ENCODE measurements around the gene NOP53. TPM values are rescaled to one million over a fixed set of nuclear protein-coding genes. Genes with fewer than 3 reads are reported as not detected.

The NOP53 gene
- total and polyA plus RNA-seq, 7 donors, result 304 to 682 (median 560) TPM

DNA sequence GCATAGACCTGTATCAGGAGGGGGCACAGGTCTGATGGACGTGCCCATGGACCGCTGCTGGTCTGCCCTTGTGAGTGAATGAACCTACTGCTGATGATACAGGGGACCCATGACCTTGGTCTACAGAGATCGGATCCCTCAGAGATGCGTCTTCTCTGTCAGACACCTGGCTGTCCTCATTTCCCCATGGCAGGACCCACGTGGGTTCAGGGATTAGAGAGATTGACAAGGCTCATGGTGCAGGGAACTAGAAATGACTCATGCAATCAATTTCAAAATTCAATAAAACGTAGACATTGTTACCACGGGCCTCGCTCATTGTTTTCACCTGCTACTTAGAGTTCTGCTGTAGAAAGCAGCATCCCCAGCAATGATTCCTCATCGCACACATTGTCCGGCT, 60.0 kb downstream of the NOP53 start:
- WGBS, 2 donors, result 70 to 85% methylated on average over 10 of the region's 10 CpGs
- no peak for TF ChIP-seq EP300 (IDR thresholded peaks at IDR 0.05)
- TF ChIP-seq POLR2AphosphoS5 (IDR thresholded peaks at IDR 0.05), result no peak
- TF ChIP-seq, protein P1, sequence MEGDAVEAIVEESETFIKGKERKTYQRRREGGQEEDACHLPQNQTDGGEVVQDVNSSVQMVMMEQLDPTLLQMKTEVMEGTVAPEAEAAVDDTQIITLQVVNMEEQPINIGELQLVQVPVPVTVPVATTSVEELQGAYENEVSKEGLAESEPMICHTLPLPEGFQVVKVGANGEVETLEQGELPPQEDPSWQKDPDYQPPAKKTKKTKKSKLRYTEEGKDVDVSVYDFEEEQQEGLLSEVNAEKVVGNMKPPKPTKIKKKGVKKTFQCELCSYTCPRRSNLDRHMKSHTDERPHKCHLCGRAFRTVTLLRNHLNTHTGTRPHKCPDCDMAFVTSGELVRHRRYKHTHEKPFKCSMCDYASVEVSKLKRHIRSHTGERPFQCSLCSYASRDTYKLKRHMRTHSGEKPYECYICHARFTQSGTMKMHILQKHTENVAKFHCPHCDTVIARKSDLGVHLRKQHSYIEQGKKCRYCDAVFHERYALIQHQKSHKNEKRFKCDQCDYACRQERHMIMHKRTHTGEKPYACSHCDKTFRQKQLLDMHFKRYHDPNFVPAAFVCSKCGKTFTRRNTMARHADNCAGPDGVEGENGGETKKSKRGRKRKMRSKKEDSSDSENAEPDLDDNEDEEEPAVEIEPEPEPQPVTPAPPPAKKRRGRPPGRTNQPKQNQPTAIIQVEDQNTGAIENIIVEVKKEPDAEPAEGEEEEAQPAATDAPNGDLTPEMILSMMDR (IDR thresholded peaks at IDR 0.05), result no peak
- no peak for TF ChIP-seq POLR2A (IDR thresholded peaks at IDR 0.05)
- intact Hi-C loops (cut with DNase I), result no loop called here
- Histone ChIP-seq H3K36me3 (no peaks in the 10 kb centered on the region), H3K27ac (no peak overlapping the region), H3K27me3 (no peaks in the 10 kb centered on the region), H3K4me3 (no peak overlapping the region), H3K4me1 (no peaks in the 10 kb centered on the region), H3K9me3 (no peaks in the 10 kb centered on the region)
- DNase-seq, result no peak

DNA sequence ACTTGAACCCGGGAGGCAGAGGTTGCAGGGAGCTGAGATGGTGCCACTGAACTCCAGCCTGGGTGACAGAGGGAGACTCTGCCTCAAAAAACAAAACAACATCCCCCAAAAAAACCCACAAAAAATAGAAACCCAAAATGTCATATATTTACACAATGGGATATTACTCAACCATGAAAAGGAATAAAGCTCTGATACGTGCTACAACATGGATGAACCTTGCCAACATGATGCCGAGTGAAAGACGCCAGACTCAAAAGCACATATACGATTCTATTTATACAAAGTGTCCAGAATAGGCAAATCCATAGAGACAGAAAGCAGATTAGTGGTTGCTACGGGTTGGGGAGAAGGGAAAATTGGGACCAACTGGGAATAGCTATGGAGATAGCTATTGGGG, 61.1 kb downstream of the NOP53 start:
- no peaks in the 10 kb centered on the region for H3K36me3 ChIP-seq
- no peaks in the 10 kb centered on the region for H3K4me1 ChIP-seq
- WGBS, 2 donors, result 89 to 91% methylated on average over 6 of the region's 6 CpGs
- no peak overlapping the region for H3K4me3 ChIP-seq
- DNase-seq, result no peak
- H3K27me3 ChIP-seq, result no peaks in the 10 kb centered on the region
- no peaks in the 10 kb centered on the region for H3K9me3 ChIP-seq
- intact Hi-C loops (cut with DNase I), result no loop called here
- no peak overlapping the region for H3K27ac ChIP-seq
- TF ChIP-seq POLR2AphosphoS5 (IDR thresholded peaks at IDR 0.05) (no peak), EP300 (IDR thresholded peaks at IDR 0.05) (no peak), POLR2A (IDR thresholded peaks at IDR 0.05) (no peak)
- TF ChIP-seq, protein P1 (IDR thresholded peaks at IDR 0.05), result no peak

Small RNAs within 50 kb of the gene (small RNA-seq; reads per million reads assigned to genes)
- gene AC008745.1 (0 reads per million in 3 donors), gene SNORD23 (0 reads per million in 3 donors)

Other genes starting within 250 kb of the NOP53 start
- gene NAPA, start 230.5 kb upstream of the NOP53 start, total RNA-seq, result 100 to 1,000 TPM in 1 of 4 donors, 10 to 100 TPM in 3; 84.9 to 167 (median 91.8) TPM
- 100 to 1,000 TPM in 2 of 3 donors, 10 to 100 TPM in 1; 94.2 to 139 (median 109) TPM for gene NAPA, start 230.5 kb upstream of the NOP53 start, polyA plus RNA-seq
- gene ZNF541, start 172.4 kb upstream of the NOP53 start, total RNA-seq, result 1 to 10 TPM in 3 of 4 donors, not detected in 1; 1.1 to 1.7 (median 1.5) TPM
- under 1 TPM in 1 of 3 donors, not detected in 2; 0.22 TPM for gene ZNF541, start 172.4 kb upstream of the NOP53 start, polyA plus RNA-seq
- 10 to 100 TPM in 3 of 4 donors, 1 to 10 TPM in 1; 2.9 to 21.6 (median 11.2) TPM for gene BICRA, start 136.4 kb upstream of the NOP53 start, total RNA-seq
- gene BICRA, start 136.4 kb upstream of the NOP53 start, polyA plus RNA-seq, result 10 to 100 TPM in 1 of 3 donors, 1 to 10 TPM in 2; 1.8 to 12.7 (median 2.5) TPM
- gene EHD2, start 32.1 kb upstream of the NOP53 start, total RNA-seq, result 100 to 1,000 TPM in 1 of 4 donors, 10 to 100 TPM in 3; 41.8 to 184 (median 72.4) TPM
- gene EHD2, start 32.1 kb upstream of the NOP53 start, polyA plus RNA-seq, result 10 to 100 TPM in 2 of 3 donors, 1 to 10 TPM in 1; 3.5 to 26.7 (median 10.8) TPM
- 1,000 to 10,000 TPM; 1,579 to 3,138 (median 2,179) TPM for gene SELENOW, start 33.2 kb downstream of the NOP53 start, total RNA-seq
- 100 to 1,000 TPM; 329 to 999 (median 792) TPM for gene SELENOW, start 33.2 kb downstream of the NOP53 start, polyA plus RNA-seq
- gene TPRX1, start 59.0 kb downstream of the NOP53 start, total RNA-seq, result not detected
- not detected for gene TPRX1, start 59.0 kb downstream of the NOP53 start, polyA plus RNA-seq
- gene CRX, start 76.4 kb downstream of the NOP53 start, total RNA-seq, result not detected
- 1 to 10 TPM in 1 of 3 donors, under 1 TPM in 1, not detected in 1; 0.60 to 1.2 TPM for gene CRX, start 76.4 kb downstream of the NOP53 start, polyA plus RNA-seq
- gene TPRX2, start 113.7 kb downstream of the NOP53 start, total RNA-seq, result not detected
- gene TPRX2, start 113.7 kb downstream of the NOP53 start, polyA plus RNA-seq, result not detected
- not detected for gene SULT2A1, start 140.8 kb downstream of the NOP53 start, total RNA-seq
- gene SULT2A1, start 140.8 kb downstream of the NOP53 start, polyA plus RNA-seq, result under 1 TPM in 2 of 3 donors, not detected in 1; 0.07 to 0.23 TPM
- not detected for gene BSPH1, start 246.6 kb downstream of the NOP53 start, total RNA-seq
- gene BSPH1, start 246.6 kb downstream of the NOP53 start, polyA plus RNA-seq, result not detected
- gene ELSPBP1, start 249.1 kb downstream of the NOP53 start, total RNA-seq, result not detected
- gene ELSPBP1, start 249.1 kb downstream of the NOP53 start, polyA plus RNA-seq, result not detected

Measured in sigmoid colon (tissue), 7 donors.